GM21786 (cell line): ENCODE data around the gene MCCC2.
"Not testable (repeated sequence)": the region's sequence is repeated elsewhere in the genome, so short reads cannot be mapped to it uniquely, and the experiment has no call there.

Source experiments
- ATAC-seq: cut with Tn5 transposase; IDR thresholded peaks from one replicate; pipeline ENCODE4 v1.9.1; 2021; ENCODE audit not compliant: unreplicated experiment

MCCC2 gene

GRCh38 chr5:71658916-71659662 is 71.9 kb downstream of the MCCC2 start:
- ATAC-seq = no peak

GRCh38 chr5:71662381-71662780 is 75.2 kb downstream of the MCCC2 start:
- ATAC-seq = no peak

GRCh38 chr5:71663191-71663969 is 76.2 kb downstream of the MCCC2 start:
- ATAC-seq = no peak

- not testable (repeated sequence) for ATAC-seq
These were observed 77.5 kb downstream of the MCCC2 start for GRCh38 chr5:71664615-71665014.

- ATAC-seq = no peak
These were observed 79.2 kb downstream of the MCCC2 start for GRCh38 chr5:71666321-71666720.

GRCh38 chr5:71677977-71678376 is 90.8 kb downstream of the MCCC2 start:
- ATAC-seq = no peak

GRCh38 chr5:71679714-71680113 is 92.6 kb downstream of the MCCC2 start:
- ATAC-seq = no peak

- ATAC-seq = no peak
These were observed 93.4 kb downstream of the MCCC2 start for GRCh38 chr5:71680510-71680909.

GRCh38 chr5:71681296-71681695 is 94.2 kb downstream of the MCCC2 start:
- ATAC-seq = no peak

GRCh38 chr5:71684309-71684708 is 97.2 kb downstream of the MCCC2 start:
- no peak for ATAC-seq

GRCh38 chr5:71693828-71694427 is 106.8 kb downstream of the MCCC2 start:
- no peak for ATAC-seq

- no peak for ATAC-seq
These were observed 107.9 kb downstream of the MCCC2 start for GRCh38 chr5:71695071-71695470.

- no peak for ATAC-seq
These were observed 108.5 kb downstream of the MCCC2 start for GRCh38 chr5:71695595-71695994.

- no peak for ATAC-seq
These were observed 110.8 kb downstream of the MCCC2 start for GRCh38 chr5:71697967-71698366.

GRCh38 chr5:71699233-71699632 is 112.1 kb downstream of the MCCC2 start:
- no peak for ATAC-seq

- ATAC-seq = no peak
These were observed 112.6 kb downstream of the MCCC2 start for GRCh38 chr5:71699751-71700150.

GRCh38 chr5:71700803-71701202 is 113.7 kb downstream of the MCCC2 start:
- ATAC-seq = no peak

- no peak for ATAC-seq
These were observed 114.3 kb downstream of the MCCC2 start for GRCh38 chr5:71701407-71701806.

- no peak for ATAC-seq
These were observed 116.8 kb downstream of the MCCC2 start for GRCh38 chr5:71703941-71704340.

- no peak for ATAC-seq
These were observed 118.3 kb downstream of the MCCC2 start for GRCh38 chr5:71705421-71705820.

- ATAC-seq = no peak
These were observed 119.8 kb downstream of the MCCC2 start for GRCh38 chr5:71706906-71707305.
